Transverse colon (tissue), 4 donors: ENCODE data around the gene TP53BP2. TPM values are rescaled to one million over a fixed set of nuclear protein-coding genes. Genes with fewer than 3 reads are reported as not detected.

ENCODE experiments used
- DNase-seq: peaks from one replicate; pipeline ENCODE4 v3.0.0-alpha.2; 2019
- H3K27ac ChIP-seq, 4 donors: fragments of 200-600 bp; sonication (generic); 2 replicates each; pipeline ENCODE4 v1.5.1; 2016 to 2018; ENCODE audit warnings: inconsistent platforms in 4 of 4
- H3K27me3 ChIP-seq: fragments of 200-600 bp; sonication (generic); 2 replicates; pipeline ENCODE4 v1.5.1; 2017; ENCODE audit warnings: inconsistent platforms
- H3K36me3 ChIP-seq, 4 donors: fragments of 200-600 bp; sonication (generic); 2 replicates each; pipeline ENCODE4 v1.5.1; 2017 to 2019; ENCODE audit warnings: inconsistent platforms in 4 of 4
- H3K4me1 ChIP-seq, 4 donors: fragments of 200-600 bp; sonication (generic); 2 replicates each; pipeline ENCODE4 v1.5.1; 2017 to 2020; ENCODE audit warnings: inconsistent platforms in 4 of 4
- H3K4me3 ChIP-seq, 4 donors: fragments of 200-600 bp; sonication (generic); 1 replicate in 1 of 4; 2 replicates in 3 of 4; pipeline versions ENCODE4 v1.5.1 to v1.6.1; 2017 to 2019; ENCODE audit warnings: inconsistent platforms in 4 of 4
- H3K9me3 ChIP-seq, 2 donors: fragments of 200-600 bp; sonication (generic); 2 replicates each; pipeline ENCODE4 v1.5.1; 2017 to 2019; ENCODE audit warnings: inconsistent platforms in 2 of 2
- EP300 ChIP-seq: sonication (generic); formaldehyde crosslinking; IDR thresholded peaks from one replicate; pipeline ENCODE4 v1.6.1; 2017; ENCODE audit warnings: antibody characterized with exemption, low read depth
- POLR2A ChIP-seq: fragments of 450-650 bp; IDR thresholded peaks from one replicate; pipeline ENCODE4 v1.6.1; 2016; ENCODE audit warnings: antibody characterized with exemption, mild to moderate bottlenecking, moderate library complexity
- POLR2AphosphoS5 ChIP-seq, 3 donors: sonication (generic); formaldehyde crosslinking; IDR thresholded peaks; one replicate each; pipeline ENCODE4 v1.6.1; 2016; ENCODE audit warnings: antibody characterized with exemption in 3 of 3
- WGBS, 2 donors: methylation state at CpG; one replicate each; pipeline ENCODE4 v1.1.5; 2018; ENCODE audit warnings: low coverage in 1 of 2; 5-methylcytosine and 5-hydroxymethylcytosine counted together
- in situ Hi-C, 4 donors: fragments of 200-750 bp; cut with MboI; loops; one replicate each; pipeline versions ENCODE4 v1.15.0 to v1.15.1; 2017; ENCODE audit warnings: low sequenced_read_pairs in 3 of 4, low pct_ligation_motif_present in 1 of 4, low pct_unique_long_range_greater_than_20kb in 1 of 4
- intact Hi-C: fragments of 100-400 bp; cut with DNase I; formaldehyde crosslinking; loops from one replicate; pipeline ENCODE4 v1.15.1; 2023; ENCODE audit warnings: low total_unique reads
- total RNA-seq, 4 donors: library from RNA; depleted of rRNA; stranded (reverse); fragments of >200 nt; gene quantifications; one replicate each; pipeline ENCODE4 v1.1.0, GENCODE V29; 2016
- TF ChIP-seq, protein P1 (sequence below), 5 experiments: fragments of 200-600 bp in 3 of 5; fragments of 450-650 bp in 2 of 5; sonication (generic) in 3 of 5; IDR thresholded peaks; 1 replicate in 2 of 5; 2 replicates in 3 of 5; pipeline ENCODE4 v1.5.1; 2016 to 2017; ENCODE audit warnings: antibody characterized with exemption in 5 of 5, inconsistent platforms in 3 of 5, mild to moderate bottlenecking in 2 of 5, moderate library complexity in 1 of 5

Gene TP53BP2
- total RNA-seq, 4 donors from 2014 or later = 11.9 to 82.7 (median 31.2) TPM

DNA sequence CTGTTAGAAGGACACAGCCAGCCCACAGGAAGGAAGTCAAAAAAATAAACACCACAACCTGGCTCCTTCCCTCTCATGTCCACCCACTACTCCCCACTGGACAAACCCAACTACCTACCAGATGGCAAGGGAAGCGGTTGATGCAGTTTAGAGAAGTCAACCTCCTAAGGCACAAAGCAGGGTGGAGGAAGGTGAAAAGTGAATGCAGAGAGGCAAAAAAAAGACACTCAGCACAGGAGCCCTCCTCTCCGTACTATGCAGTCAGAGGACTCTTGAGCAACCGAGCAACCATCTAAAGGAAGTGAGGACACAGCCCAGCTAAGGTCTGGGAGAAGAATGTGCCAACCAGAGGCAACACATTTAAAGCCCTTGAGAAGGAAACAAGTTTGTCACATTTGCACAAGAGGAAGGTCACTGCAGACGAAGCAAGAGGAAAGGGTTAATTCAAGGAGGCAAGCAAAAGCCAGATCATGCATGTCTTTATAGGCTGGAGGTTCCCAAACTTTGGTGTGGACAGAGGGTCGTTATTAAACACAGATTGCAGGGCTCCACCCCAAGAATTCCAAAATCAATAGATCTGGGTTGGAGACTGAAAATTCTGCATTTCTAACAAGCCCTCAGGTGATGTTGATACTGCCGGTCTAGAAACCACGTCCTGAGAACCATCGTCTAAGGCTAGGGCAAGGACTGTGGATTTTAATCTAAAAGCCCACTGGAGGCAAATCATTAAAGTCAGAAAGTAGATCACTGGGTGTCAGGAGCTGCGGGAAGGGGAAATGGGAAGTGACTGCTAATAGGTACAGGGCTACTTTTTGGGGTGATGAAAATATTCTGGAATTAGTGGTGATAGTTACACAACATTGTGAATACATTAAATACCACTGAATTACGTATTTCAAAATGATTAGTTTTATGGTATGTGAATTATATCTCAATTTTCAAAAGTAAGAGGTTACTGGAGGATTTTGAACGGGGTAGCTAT, 19.7 kb downstream of the TP53BP2 start:
- intact Hi-C loops (no loop called here), in situ Hi-C loops (no loop called here)
- Histone ChIP-seq H3K27ac (no peak overlapping the region), H3K9me3 (no peaks in the 10 kb centered on the region), H3K36me3 (no peaks in the 10 kb centered on the region), H3K27me3 (no peaks in the 10 kb centered on the region), H3K4me3 (no peak overlapping the region), H3K4me1 (peaks cover 0 to 19% (median 4%) of the 10 kb centered on the region in 4 donors)
- no peak for DNase-seq
- TF ChIP-seq, protein P1, sequence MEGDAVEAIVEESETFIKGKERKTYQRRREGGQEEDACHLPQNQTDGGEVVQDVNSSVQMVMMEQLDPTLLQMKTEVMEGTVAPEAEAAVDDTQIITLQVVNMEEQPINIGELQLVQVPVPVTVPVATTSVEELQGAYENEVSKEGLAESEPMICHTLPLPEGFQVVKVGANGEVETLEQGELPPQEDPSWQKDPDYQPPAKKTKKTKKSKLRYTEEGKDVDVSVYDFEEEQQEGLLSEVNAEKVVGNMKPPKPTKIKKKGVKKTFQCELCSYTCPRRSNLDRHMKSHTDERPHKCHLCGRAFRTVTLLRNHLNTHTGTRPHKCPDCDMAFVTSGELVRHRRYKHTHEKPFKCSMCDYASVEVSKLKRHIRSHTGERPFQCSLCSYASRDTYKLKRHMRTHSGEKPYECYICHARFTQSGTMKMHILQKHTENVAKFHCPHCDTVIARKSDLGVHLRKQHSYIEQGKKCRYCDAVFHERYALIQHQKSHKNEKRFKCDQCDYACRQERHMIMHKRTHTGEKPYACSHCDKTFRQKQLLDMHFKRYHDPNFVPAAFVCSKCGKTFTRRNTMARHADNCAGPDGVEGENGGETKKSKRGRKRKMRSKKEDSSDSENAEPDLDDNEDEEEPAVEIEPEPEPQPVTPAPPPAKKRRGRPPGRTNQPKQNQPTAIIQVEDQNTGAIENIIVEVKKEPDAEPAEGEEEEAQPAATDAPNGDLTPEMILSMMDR (IDR thresholded peaks at IDR 0.05) = no peak
- TF ChIP-seq POLR2A = no peak
- TF ChIP-seq POLR2AphosphoS5 (IDR thresholded peaks at IDR 0.05) = no peak
- TF ChIP-seq EP300 = no peak
- WGBS, 2 donors = 67 to 85% methylated on average over 8 to 11 of the region's 11 CpGs

DNA sequence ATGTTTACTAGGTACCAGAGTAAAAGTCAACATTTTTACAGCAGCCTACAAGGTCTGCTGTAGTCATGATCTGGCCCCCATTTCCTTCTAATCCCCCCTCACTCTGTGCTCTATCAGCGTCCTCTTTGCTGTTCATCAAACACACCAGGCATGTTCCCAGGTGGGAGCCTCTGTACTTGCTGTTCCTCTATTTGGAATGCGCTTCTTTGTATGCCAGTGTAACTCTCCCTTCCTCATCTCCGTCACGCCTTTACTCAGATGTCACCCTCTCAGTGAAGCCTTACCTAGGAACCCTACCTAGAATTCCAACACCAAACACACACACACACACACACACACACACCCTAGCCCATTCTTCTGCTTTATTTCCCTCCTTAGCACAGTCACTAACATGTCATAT, 21.0 kb downstream of the TP53BP2 start:
- no peaks in the 10 kb centered on the region for H3K27me3 ChIP-seq
- no peak overlapping the region for H3K4me3 ChIP-seq
- no peak for TF ChIP-seq POLR2AphosphoS5 (IDR thresholded peaks at IDR 0.05)
- no peak for TF ChIP-seq EP300
- TF ChIP-seq, protein P1 (IDR thresholded peaks at IDR 0.05) = no peak
- no peak for TF ChIP-seq POLR2A
- H3K9me3 ChIP-seq = no peaks in the 10 kb centered on the region
- WGBS, 2 donors = 91 to 92% methylated on average over 4 of the region's 4 CpGs
- in situ Hi-C loops (loop anchor here in 1 of 4 donors (25.0 kb wide), 1 partner anchor 513 kb away; the partner anchor contains the start of gene NVL), intact Hi-C loops (no loop called here)
- no peak overlapping the region for H3K27ac ChIP-seq
- H3K4me1 ChIP-seq = peaks cover 0 to 26% (median 4%) of the 10 kb centered on the region in 4 donors
- no peak for DNase-seq
- H3K36me3 ChIP-seq = no peaks in the 10 kb centered on the region

DNA sequence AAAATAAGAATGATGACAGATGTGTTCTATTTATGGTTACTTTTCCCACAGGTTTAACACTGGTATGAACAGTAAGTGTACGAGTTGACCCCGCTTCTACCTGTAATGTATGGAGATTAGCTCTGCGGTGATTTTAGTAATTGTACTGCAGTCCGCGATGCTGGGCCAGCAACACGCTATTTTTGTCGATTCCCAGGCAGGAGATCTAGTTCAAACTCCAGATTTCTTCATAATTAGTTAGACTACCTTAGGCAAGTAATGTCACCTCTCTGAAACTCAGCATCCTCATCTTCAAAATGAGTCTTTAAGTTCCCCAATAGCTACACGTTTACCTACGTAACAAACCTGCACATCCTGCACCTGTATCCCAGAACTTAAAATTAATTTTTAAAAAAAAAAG, 21.5 kb downstream of the TP53BP2 start:
- WGBS, 2 donors = 95 to 97% methylated on average over 9 of the region's 9 CpGs
- no peak for TF ChIP-seq EP300
- DNase-seq = no peak
- in situ Hi-C loops = loop anchor here in 1 of 4 donors (25.0 kb wide), 1 partner anchor 513 kb away; the partner anchor contains the start of gene NVL
- Histone ChIP-seq H3K9me3 (no peaks in the 10 kb centered on the region), H3K4me3 (no peak overlapping the region), H3K36me3 (no peaks in the 10 kb centered on the region), H3K27ac (no peak overlapping the region), H3K27me3 (no peaks in the 10 kb centered on the region), H3K4me1 (peaks cover 0 to 29% (median 4%) of the 10 kb centered on the region in 4 donors)
- intact Hi-C loops = no loop called here

DNA sequence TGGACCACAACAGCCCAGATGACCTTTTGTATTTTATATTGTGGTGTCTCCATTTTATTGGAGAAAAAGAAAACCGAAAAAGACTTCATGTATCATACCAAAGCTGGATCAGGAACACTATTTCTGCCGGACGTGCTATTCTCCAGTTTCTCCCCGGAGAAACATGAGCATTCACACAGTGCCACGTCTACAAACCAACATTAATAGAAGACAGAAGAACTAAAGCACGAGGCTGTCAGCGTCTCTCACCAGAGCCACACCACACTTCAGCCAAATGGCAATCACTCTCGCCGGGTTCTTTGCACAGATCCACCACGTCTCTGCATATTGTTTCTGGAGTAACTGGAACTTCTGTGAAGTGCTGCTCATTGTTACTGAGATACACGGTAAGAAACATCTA, 24.8 kb downstream of the TP53BP2 start:
- Histone ChIP-seq H3K4me1 (peaks cover 0 to 19% (median 2%) of the 10 kb centered on the region in 4 donors), H3K9me3 (no peaks in the 10 kb centered on the region), H3K4me3 (no peak overlapping the region), H3K36me3 (no peaks in the 10 kb centered on the region), H3K27me3 (no peaks in the 10 kb centered on the region), H3K27ac (no peak overlapping the region)
- intact Hi-C loops (no loop called here), in situ Hi-C loops (loop anchor here in 1 of 4 donors (25.0 kb wide), 1 partner anchor 516 kb away; the partner anchor contains the start of gene NVL)
- TF ChIP-seq, protein P1 (IDR thresholded peaks at IDR 0.05) = no peak
- TF ChIP-seq POLR2A (no peak), EP300 (no peak), POLR2AphosphoS5 (IDR thresholded peaks at IDR 0.05) (no peak)
- DNase-seq = no peak
- WGBS, 2 donors = 87 to 89% methylated on average over 11 of the region's 11 CpGs
